SK-N-SH treated with all-trans-retinoic acid at 6 μM for 48 hours (cell line): ENCODE data around the gene LRP8.
A peak's percentile ranks its signal among the peaks of the same experiment; 100 is the strongest.

ENCODE experiments used
- ATAC-seq: fragments of 200-7000 bp; cut with Tn5 transposase; 3 replicates; pipeline ENCODE4 v1.9.1; 2020; ENCODE audit warnings: mild to moderate bottlenecking, moderate library complexity
- ARNTL ChIP-seq: fragments of 450-650 bp; formaldehyde crosslinking; IDR thresholded peaks from 2 replicates; pipeline ENCODE4 v1.5.0; 2020; ENCODE audit warnings: low read depth, mild to moderate bottlenecking, moderate library complexity, borderline replicate concordance
- BACH2 ChIP-seq: fragments of 250-450 bp; sonication (Bioruptor Pico); IDR thresholded peaks from 2 replicates; pipeline ENCODE4 v1.9.0; 2021; ENCODE audit warnings: mild to moderate bottlenecking, borderline replicate concordance
- CSDC2 ChIP-seq: fragments of 250-450 bp; sonication (Bioruptor Pico); IDR thresholded peaks from 2 replicates; pipeline ENCODE4 v1.5.0; 2020; ENCODE audit warnings: mild to moderate bottlenecking, moderate library complexity
- ESRRG ChIP-seq: fragments of 250-450 bp; sonication (Bioruptor Pico); IDR thresholded peaks from 2 replicates; pipeline ENCODE4 v1.6.1; 2021; ENCODE audit warnings: mild to moderate bottlenecking
- GLIS3 ChIP-seq: fragments of 250-450 bp; sonication (Bioruptor Pico); IDR thresholded peaks from 2 replicates; pipeline ENCODE4 v1.5.0; 2020; ENCODE audit warnings: mild to moderate bottlenecking, moderate library complexity
- ISL1 ChIP-seq: fragments of 250-450 bp; sonication (Bioruptor Pico); IDR thresholded peaks from 2 replicates; pipeline ENCODE4 v2.1.2; 2022; ENCODE audit warnings: mild to moderate bottlenecking, moderate library complexity
- OSR1 ChIP-seq: fragments of 250-450 bp; sonication (Bioruptor Pico); IDR thresholded peaks from 2 replicates; pipeline ENCODE4 v1.8.0; 2022; ENCODE audit warnings: moderate library complexity, mild to moderate bottlenecking, inconsistent platforms
- PATZ1 ChIP-seq: fragments of 250-450 bp; sonication (Bioruptor Pico); IDR thresholded peaks from 2 replicates; pipeline ENCODE4 v1.8.0; 2020; ENCODE audit warnings: mild to moderate bottlenecking, moderate library complexity, borderline replicate concordance
- PPARA ChIP-seq: fragments of 250-450 bp; sonication (Bioruptor Pico); IDR thresholded peaks from 2 replicates; pipeline ENCODE4 v1.5.0; 2020; ENCODE audit warnings: mild to moderate bottlenecking, borderline replicate concordance
- SNAI2 ChIP-seq: fragments of 250-450 bp; sonication (Bioruptor Pico); IDR thresholded peaks from 2 replicates; pipeline ENCODE4 v1.5.0; 2020; ENCODE audit warnings: mild to moderate bottlenecking, moderate library complexity
- TOX ChIP-seq: fragments of 250-450 bp; sonication (Bioruptor Pico); IDR thresholded peaks from 2 replicates; pipeline ENCODE4 v1.8.0; 2021; ENCODE audit warnings: mild to moderate bottlenecking, moderate library complexity, borderline replicate concordance
- TSHZ2 ChIP-seq: fragments of 250-450 bp; sonication (Bioruptor Pico); IDR thresholded peaks from 2 replicates; pipeline ENCODE4 v1.5.0; 2020; ENCODE audit warnings: mild to moderate bottlenecking, moderate library complexity
- ZC3H10 ChIP-seq: fragments of 250-450 bp; sonication (Bioruptor Pico); IDR thresholded peaks from 2 replicates; pipeline ENCODE4 v1.5.1; 2021; ENCODE audit warnings: mild to moderate bottlenecking, moderate library complexity
- ZFP3 ChIP-seq: fragments of 250-450 bp; sonication (Bioruptor Pico); IDR thresholded peaks from 2 replicates; pipeline ENCODE4 v1.5.0; 2020; ENCODE audit warnings: mild to moderate bottlenecking, moderate library complexity
- ZNF565 ChIP-seq: fragments of 450-650 bp; formaldehyde crosslinking; conservative IDR thresholded peaks from 2 replicates; pipeline ENCODE4 v1.5.0; 2020; ENCODE audit warnings: low read depth, mild to moderate bottlenecking, moderate library complexity
- ZNF70 ChIP-seq: fragments of 450-650 bp; formaldehyde crosslinking; IDR thresholded peaks from 2 replicates; pipeline ENCODE4 v1.5.0; 2020; ENCODE audit warnings: mild to moderate bottlenecking, moderate library complexity
- ZNF8 ChIP-seq: fragments of 450-650 bp; formaldehyde crosslinking; IDR thresholded peaks from 2 replicates; pipeline ENCODE4 v1.5.0; 2020; ENCODE audit warnings: mild to moderate bottlenecking, moderate library complexity
- TF ChIP-seq, protein P1 (sequence below): fragments of 250-450 bp; sonication (Bioruptor Pico); IDR thresholded peaks from 2 replicates; pipeline ENCODE4 v1.5.1; 2020; ENCODE audit warnings: low read depth, mild to moderate bottlenecking, moderate library complexity
- TF ChIP-seq, protein P2 (sequence below): fragments of 250-450 bp; sonication (Bioruptor Pico); IDR thresholded peaks from 2 replicates; pipeline ENCODE4 v1.8.0; 2021; ENCODE audit warnings: low read depth, mild to moderate bottlenecking, moderate library complexity, borderline replicate concordance
- TF ChIP-seq, protein P3 (sequence below): fragments of 250-450 bp; sonication (Bioruptor Pico); IDR thresholded peaks from 2 replicates; pipeline ENCODE4 v1.5.1; 2021; ENCODE audit warnings: mild to moderate bottlenecking, moderate library complexity

Gene LRP8

GRCh38 chr1:53220962-53221286 lies 106.9 kb downstream of the LRP8 start:
- TF ChIP-seq ZNF565 (CRISPR knock-in tag) (no peak), ZFP3 (CRISPR knock-in tag) (no peak), TOX (CRISPR knock-in tag) (no peak)
- TF ChIP-seq, protein P1, sequence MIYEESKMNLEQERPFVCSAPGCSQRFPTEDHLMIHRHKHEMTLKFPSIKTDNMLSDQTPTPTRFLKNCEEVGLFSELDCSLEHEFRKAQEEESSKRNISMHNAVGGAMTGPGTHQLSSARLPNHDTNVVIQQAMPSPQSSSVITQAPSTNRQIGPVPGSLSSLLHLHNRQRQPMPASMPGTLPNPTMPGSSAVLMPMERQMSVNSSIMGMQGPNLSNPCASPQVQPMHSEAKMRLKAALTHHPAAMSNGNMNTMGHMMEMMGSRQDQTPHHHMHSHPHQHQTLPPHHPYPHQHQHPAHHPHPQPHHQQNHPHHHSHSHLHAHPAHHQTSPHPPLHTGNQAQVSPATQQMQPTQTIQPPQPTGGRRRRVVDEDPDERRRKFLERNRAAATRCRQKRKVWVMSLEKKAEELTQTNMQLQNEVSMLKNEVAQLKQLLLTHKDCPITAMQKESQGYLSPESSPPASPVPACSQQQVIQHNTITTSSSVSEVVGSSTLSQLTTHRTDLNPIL (CRISPR knock-in tag), result no peak
- TF ChIP-seq, all 23 proteins: peak for 0
- no peak for ATAC-seq

DNA sequence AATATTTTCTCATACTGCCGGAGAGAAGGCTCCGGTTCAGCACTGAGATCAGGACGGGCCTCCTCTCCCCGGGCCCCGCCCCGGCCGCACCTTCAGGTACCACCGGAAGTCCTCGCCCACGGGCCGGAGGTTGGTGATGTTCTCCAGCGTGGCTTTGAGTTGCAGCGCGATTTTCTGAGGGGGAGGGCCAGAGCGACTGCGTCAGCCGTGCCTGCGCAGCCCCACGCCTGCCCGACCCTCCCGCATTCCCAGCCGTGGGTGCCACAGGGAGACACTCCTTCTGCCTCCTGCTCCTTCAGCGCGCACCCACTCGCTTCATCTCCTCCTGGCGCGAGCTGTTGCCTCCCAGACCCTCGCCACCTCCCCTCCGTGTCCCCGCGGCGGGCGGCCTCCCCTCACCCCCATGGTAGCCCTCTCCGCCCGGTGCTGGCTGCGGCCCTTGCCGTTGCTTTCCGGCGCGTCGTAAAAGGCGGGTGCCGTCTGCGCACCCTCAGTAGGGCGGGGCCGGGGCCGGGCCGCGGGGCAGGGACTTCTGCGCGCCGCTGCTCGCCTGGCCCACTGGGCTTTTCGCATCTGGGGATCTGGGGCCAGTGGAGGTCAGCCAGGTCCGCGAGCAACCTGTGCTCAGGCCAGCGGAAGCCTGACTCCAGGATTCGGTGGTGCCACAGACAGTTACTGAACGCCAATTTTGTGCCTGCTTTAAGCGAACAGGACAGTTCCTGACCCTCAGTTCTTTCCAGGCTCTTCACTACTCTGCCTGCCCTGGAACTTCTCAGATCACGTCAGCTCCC lies 107.5 kb downstream of the LRP8 start, which contains the start of gene CZIB:
Gene CZIB, minus strand, starts transcription at position 464 of the 791 bp plus-strand sequence. Its CDS starts 59 bp downstream, at position 405.
- TF ChIP-seq GLIS3 (CRISPR knock-in tag) (peak; percentile 35; the same call in 1 of the 2 replicates), ZNF565 (CRISPR knock-in tag) (no peak), ZC3H10 (CRISPR knock-in tag) (0 out of 2 replicates have a peak, but pooled peaks have one; percentile 16), PATZ1 (CRISPR knock-in tag) (peak; percentile 80; the same call in 1 of the 2 replicates)
- peak; percentile 95 for ATAC-seq

- no peak for TF ChIP-seq CSDC2 (CRISPR knock-in tag)
- TF ChIP-seq, protein P2, sequence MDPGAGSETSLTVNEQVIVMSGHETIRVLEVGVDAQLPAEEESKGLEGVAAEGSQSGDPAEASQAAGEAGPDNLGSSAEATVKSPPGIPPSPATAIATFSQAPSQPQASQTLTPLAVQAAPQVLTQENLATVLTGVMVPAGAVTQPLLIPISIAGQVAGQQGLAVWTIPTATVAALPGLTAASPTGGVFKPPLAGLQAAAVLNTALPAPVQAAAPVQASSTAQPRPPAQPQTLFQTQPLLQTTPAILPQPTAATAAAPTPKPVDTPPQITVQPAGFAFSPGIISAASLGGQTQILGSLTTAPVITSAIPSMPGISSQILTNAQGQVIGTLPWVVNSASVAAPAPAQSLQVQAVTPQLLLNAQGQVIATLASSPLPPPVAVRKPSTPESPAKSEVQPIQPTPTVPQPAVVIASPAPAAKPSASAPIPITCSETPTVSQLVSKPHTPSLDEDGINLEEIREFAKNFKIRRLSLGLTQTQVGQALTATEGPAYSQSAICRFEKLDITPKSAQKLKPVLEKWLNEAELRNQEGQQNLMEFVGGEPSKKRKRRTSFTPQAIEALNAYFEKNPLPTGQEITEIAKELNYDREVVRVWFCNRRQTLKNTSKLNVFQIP (CRISPR knock-in tag), result no peak
- no peak for TF ChIP-seq ZNF8
- TF ChIP-seq PPARA (CRISPR knock-in tag), result no peak
- no peak for TF ChIP-seq OSR1 (CRISPR knock-in tag)
- TF ChIP-seq ESRRG, result no peak
- TF ChIP-seq PATZ1 (CRISPR knock-in tag), result no peak
- TF ChIP-seq ISL1 (CRISPR knock-in tag), result no peak
- TF ChIP-seq, protein P3, sequence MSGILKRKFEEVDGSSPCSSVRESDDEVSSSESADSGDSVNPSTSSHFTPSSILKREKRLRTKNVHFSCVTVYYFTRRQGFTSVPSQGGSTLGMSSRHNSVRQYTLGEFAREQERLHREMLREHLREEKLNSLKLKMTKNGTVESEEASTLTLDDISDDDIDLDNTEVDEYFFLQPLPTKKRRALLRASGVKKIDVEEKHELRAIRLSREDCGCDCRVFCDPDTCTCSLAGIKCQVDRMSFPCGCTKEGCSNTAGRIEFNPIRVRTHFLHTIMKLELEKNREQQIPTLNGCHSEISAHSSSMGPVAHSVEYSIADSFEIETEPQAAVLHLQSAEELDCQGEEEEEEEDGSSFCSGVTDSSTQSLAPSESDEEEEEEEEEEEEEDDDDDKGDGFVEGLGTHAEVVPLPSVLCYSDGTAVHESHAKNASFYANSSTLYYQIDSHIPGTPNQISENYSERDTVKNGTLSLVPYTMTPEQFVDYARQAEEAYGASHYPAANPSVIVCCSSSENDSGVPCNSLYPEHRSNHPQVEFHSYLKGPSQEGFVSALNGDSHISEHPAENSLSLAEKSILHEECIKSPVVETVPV (CRISPR knock-in tag), result no peak
- no peak for TF ChIP-seq ZC3H10 (CRISPR knock-in tag)
- no peak for TF ChIP-seq ZNF70
- TF ChIP-seq TOX (CRISPR knock-in tag), result no peak
- TF ChIP-seq ZFP3 (CRISPR knock-in tag), result no peak
- TF ChIP-seq BACH2 (CRISPR knock-in tag), result no peak
- no peak for TF ChIP-seq SNAI2 (CRISPR knock-in tag)
- no peak for TF ChIP-seq ARNTL (CRISPR knock-in tag)
- peak; percentile 12; the same call in 2 of the 3 replicates for ATAC-seq
Observed at GRCh38 chr1:53219711-53220110, 108.2 kb downstream of the LRP8 start.

DNA sequence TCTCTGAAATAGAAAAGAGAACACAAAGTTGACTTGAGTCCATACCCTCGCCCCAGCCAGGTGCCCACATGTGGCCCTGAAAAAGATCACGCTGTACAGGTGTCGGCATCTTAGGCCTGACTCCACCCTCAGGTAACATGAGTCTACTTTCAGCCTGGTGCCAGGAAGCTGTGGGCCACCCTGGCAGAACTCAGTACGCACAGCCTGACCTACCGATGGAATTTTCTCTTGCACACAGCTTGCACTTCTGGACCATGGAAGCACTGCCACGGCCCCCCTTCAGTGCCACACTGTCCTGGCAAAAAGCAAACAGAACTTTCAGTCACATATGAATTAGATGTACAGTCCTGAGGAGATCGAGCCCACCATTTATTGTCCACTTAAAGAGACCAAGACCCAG lies 109.7 kb downstream of the LRP8 start:
- ATAC-seq, result no peak
- no peak for TF ChIP-seq ZC3H10 (CRISPR knock-in tag)
- no peak for TF ChIP-seq SNAI2 (CRISPR knock-in tag)
- no peak for TF ChIP-seq ISL1 (CRISPR knock-in tag)
- no peak for TF ChIP-seq TOX (CRISPR knock-in tag)
- no peak for TF ChIP-seq TSHZ2 (CRISPR knock-in tag)
- TF ChIP-seq ZFP3 (CRISPR knock-in tag), result no peak
- no peak for TF ChIP-seq BACH2 (CRISPR knock-in tag)
- no peak for TF ChIP-seq ZNF70
